NCI-H2029 (cell line): ENCODE results near the gene DCLK1.
"Not testable (repeated sequence)": the region's sequence is repeated elsewhere in the genome, so short reads cannot be mapped to it uniquely, and the experiment has no call there.

ENCODE experiments used
- DNase-seq: peaks from one replicate; lab custom pipeline; 2025; lab: John Stamatoyannopoulos, UW

Gene DCLK1

GRCh38 chr13:36084131-36084530, 47.1 kb downstream of the DCLK1 start:
- DNase-seq: no peak

DNA sequence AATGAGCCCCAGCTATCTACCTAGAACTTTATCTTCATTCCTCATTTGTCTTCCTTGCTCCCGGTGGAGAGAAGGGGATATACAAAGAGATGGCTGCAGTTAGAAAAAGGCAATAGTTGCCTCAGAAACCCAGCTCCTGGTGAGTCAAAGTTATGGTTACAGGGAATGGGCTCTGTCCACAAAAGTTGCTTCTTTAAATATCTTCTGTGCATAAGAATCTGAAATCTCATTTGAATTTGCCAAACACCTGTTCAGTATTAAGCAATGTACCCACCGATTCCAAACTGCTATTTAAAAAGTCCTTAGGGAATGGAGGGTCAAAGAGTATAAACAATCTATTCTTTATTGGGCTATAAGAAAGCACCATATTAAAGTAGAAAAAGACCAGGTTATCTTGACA, 48.4 kb downstream of the DCLK1 start:
- DNase-seq: no peak

DNA sequence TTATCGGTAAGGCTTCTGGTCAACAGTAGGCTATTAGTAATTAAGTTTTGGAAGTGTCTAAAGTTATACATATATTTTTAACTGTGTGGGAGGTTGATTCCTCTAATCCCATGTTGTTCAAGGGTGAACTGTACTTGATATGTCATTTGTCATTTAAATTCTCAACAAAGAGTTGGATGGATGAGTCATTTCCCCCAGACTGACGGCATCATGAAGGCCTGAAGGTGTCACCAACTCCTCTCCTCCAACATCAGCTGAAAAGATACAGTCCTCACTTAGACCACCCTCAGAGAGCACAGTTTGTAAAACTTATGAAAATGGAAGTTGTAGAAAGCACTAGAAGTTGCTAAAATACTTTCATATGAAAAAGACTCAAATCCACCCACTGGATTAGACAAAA, 48.8 kb downstream of the DCLK1 start:
- DNase-seq: no peak

DNA sequence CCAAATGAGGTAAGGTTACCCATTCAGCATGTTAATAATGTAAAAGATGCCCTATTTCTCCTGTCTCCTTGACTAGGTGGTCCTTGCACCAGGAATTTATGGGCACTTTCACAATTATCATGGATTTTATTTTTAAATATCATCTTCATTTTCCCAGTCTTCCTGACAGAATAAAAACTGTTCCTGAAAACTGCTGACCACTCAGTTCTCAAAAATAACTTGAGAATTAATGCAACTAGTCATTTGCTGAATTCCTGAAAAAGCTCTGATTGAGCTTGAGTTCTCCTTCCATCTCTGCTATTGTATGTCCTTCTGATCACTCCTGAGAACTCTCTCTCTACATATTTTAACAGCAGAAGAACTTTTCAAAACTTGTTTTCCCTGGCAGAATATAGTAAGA, 55.0 kb downstream of the DCLK1 start:
- no peak for DNase-seq

- no peak for DNase-seq
These were observed 56.5 kb downstream of the DCLK1 start for GRCh38 chr13:36074659-36075058.

- no peak for DNase-seq
These were observed 58.8 kb downstream of the DCLK1 start for GRCh38 chr13:36072152-36072935.

DNA sequence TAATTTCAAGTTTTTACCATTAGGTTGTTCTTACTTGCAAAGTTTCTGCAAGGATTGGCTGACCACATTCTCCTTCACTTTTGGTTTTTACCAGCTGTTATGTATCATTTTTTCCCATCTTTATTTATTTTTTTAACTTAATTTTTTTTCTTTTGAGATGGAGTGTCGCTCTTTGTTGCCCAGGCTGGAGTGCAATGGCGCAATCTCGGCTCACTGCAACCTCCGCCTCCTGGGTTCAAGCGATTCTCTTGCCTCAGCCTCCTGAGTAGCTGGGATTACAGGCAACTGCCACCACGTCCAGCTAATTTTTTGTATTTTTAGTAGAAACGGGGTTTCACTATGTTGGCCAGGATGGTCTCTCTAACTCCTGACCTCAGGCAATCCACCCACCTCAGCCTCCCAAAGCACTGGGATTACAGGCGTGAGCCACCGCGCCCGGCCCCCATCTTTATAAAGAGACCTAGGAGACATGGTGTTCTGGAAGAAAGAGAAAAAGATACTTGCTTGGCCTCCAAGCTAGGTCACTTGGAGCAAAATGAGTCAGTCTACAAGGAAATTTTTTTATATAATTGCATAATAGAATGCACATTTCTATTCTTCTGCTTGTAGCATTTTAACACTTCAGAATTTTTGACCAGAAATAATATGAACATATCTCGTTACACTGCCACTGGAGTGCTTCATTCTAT, 60.5 kb downstream of the DCLK1 start:
- not testable (repeated sequence) for DNase-seq

GRCh38 chr13:36069881-36070366, 61.3 kb downstream of the DCLK1 start:
- no peak for DNase-seq

DNA sequence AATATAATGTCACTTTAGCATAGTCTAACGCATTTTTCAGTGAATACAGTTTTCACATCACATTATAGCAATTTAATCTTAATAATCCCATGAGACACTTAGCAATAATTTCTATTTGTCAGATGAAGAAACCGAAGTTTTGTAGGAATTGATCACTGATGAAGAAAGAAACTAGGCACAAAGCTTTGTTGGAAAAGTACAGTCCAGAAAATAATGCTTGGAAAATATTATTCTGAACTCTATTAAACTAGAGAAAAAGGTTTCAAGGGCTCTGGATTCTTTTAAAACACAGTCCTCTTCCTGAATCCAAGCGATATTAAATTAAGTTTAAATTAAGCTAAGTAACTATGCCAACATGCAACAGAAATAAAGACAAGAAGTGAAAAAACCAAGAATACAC, 62.2 kb downstream of the DCLK1 start:
- DNase-seq: no peak

DNA sequence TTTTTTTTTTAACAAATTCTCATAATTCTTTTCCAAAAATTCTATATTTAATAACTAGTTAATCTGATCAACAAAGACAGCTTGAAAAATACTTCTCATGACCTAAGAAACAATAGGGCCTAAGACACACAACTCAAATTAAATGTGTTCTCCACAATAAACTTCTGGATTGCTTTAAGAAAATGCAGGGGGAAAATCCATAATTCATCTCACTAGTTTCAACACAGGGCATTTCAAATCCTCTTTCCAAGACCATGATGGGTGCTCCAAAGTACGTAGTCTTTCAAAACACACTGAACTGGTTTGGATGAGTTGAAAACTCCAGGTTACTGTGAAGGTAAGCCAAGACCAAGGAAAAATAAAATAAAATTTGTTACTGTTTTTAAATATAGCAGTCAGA, 62.6 kb downstream of the DCLK1 start:
- no peak for DNase-seq

- DNase-seq: no peak
These were observed 63.3 kb downstream of the DCLK1 start for GRCh38 chr13:36067746-36068381.

DNA sequence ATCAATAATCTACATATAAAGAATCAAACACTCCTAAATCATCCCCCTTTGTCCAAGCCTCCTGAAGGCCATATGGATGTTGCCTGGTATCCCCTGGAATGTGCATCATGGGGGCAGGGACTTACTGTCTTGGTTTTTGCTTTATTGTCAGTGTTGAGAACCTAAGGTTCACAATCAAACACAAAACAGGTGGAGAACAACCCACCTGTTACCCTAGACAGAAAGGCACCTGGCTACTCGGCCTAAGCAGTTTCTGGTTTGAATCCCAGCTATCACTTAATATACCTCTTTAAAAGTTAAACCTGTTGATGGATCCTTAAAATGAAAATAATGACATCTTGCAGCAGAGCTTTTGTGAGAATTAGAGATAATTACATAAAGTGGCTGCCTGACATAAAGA, 68.9 kb downstream of the DCLK1 start:
- no peak for DNase-seq

GRCh38 chr13:36061621-36062020, 69.6 kb downstream of the DCLK1 start:
- DNase-seq: no peak

GRCh38 chr13:36061054-36061453, 70.1 kb downstream of the DCLK1 start:
- DNase-seq: no peak

GRCh38 chr13:36059321-36059720, 71.9 kb downstream of the DCLK1 start:
- DNase-seq: no peak

DNA sequence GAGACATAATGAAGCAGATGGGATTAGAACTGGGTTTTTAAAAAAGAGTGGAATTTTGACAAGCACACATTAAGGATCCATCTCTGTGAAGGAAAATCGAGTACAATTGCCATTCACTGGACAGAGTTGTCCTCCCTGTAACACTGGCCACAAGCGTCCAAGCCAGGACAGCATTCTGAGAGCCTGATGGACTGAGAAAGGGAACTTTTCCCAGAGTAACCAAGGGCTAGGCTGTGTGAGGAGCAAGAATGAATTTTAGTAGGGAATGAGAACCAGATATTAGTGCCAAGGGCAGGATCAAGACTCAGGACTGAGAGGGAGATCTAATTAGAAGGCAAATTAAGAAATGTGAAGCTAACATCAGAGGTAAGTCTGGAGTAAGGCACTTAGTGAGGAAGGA, 73.1 kb downstream of the DCLK1 start:
- DNase-seq: no peak

DNA sequence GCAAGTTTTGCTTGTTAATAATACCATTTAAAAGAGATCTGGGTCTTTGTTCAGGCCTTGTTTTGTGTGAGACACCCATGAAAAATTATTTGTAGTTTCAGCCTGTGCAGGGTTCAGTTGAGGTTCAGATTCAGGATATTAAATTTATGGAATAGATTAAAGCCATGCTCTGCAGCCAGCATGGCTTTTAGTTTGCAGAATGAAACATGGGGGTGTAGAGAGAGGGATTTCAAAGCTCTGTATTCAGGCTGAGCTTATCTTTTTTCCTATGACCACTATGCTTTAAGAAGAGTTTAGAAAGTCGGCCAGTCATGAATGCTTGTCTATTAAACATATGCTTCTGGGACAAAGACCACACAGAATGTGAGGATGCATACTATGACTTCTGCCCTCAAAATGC, 73.6 kb downstream of the DCLK1 start:
- no peak for DNase-seq

- no peak for DNase-seq
These were observed 74.1 kb downstream of the DCLK1 start for GRCh38 chr13:36057041-36057440.

DNA sequence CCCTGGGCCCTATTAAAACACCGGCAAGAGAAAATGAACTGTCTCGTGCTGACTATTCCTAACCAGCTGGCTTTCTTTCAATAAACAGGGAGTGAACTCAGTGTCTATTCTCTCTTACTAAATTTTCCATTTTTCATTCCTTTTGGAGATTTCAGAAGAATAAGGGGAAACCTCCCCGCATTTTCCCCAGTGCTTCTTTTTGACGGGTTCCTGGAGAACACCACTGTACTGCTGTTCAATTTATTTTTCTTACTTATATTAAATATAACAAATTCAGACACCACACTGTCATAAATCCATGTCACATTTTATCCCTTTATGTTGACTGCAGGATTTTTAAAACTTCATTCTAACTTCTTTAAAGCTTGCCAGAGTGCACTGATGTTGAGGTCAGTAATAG, 75.8 kb downstream of the DCLK1 start:
- DNase-seq: no peak

DNA sequence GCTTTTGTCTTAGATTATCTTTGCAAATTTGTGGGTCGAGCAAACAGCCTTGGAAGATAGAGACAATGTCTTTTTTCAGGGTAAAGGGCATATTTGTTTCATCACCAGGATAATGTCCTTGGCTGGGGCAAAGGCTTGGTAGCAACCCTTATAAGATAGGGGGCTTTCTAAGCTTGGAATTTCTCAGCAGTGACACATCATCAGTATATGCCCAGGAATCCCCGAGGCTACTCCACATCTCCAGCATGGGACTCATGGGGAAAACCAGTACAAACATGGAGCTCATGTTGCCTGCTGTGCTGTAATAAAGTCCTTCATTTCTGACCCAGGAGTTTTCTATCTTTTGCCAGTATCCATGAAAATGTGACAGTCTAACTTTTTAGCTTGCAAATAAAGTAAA, 77.1 kb downstream of the DCLK1 start:
- no peak for DNase-seq

DNA sequence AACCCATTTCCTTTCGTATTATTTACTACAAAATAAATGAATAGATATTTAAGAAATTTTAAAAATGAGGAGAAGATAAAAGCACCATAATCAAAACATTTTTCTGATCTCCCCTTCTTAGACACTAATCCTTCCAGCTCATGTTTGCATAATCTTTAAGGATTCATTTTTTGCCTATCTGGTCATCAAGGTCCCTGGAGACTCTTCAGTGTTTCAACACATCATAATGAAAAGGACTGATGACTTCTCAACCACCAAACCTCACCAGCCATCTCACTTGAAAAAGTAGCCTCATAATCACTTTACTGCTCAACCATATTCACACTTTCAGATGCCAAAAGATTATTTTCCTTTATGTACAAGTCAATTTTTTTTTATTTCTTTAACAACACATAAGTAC, 80.1 kb downstream of the DCLK1 start:
- DNase-seq: no peak

GRCh38 chr13:36046672-36047071, 84.5 kb downstream of the DCLK1 start:
- DNase-seq: no peak
